ENCODE measurements around the gene ZC3H10. TPM values are rescaled to one million over a fixed set of nuclear protein-coding genes. Genes with fewer than 3 reads are reported as not detected.

Gene ZC3H10
- total and polyA plus RNA-seq, 2 of the 13 experiments (the other 11 are each of a cell fraction or from before 2014, with no cell fraction given): 0.70 to 2.3 TPM

DNA sequence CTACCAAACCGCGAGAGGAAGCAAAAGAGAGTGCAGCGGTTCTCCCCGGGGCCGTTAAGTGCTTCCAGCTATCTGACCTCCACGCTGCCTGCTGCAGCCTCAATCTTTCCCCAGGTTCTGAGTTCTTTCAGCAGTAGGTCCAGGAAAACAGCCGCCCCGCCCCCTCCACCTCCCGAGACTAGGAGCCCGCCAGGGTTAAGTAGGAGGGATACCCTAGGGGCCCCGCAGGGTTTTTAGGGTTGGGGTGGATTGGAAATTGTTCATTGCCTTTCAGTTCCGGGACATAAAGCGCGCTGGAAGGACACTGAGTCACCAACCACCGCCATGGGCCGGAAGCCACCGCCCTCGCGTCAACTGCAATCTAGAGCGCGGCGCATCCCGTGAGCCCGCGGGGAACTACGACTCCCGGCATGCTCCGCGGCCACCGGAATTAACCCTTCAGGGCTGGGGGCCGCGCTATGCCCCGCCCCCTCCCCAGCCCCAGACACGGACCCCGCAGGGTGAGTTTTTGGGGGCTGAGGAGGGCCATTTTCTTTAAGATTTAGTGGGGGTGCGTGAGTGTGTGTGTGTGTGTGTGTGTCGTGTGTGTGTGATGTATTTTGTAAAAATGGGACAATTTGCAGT lies 34.2 kb downstream of the ZC3H10 start, which contains the start of gene MYL6B (continued):
- TF ChIP-seq ZFP41 (CRISPR knock-in tag; IDR thresholded peaks at IDR 0.05; ENCODE audit: borderline replicate concordance) (no peak), FOSL2 (CRISPR knock-in tag; IDR thresholded peaks at IDR 0.05) (peak; percentile 91), HMG20B (CRISPR knock-in tag; conservative IDR thresholded peaks at IDR 0.05) (no peak), ZBTB1 (CRISPR knock-in tag; IDR thresholded peaks at IDR 0.05; ENCODE audit: borderline replicate concordance) (no peak), MED1 (CRISPR knock-in tag; IDR thresholded peaks at IDR 0.05) (0 out of 2 replicates have a peak, but pooled peaks have one; percentile 49), HMG20A (CRISPR knock-in tag; IDR thresholded peaks at IDR 0.05; ENCODE audit: borderline replicate concordance) (no peak), HES4 (CRISPR knock-in tag; IDR thresholded peaks at IDR 0.05; ENCODE audit: borderline replicate concordance) (no peak), IRX3 (CRISPR knock-in tag; IDR thresholded peaks at IDR 0.05; ENCODE audit: borderline replicate concordance, low read depth) (no peak), PTBP1 (IDR thresholded peaks at IDR 0.05; ENCODE audit: low read depth, low read length, poor library complexity, severe bottlenecking) (no peak), ZNF281 (CRISPR knock-in tag; IDR thresholded peaks at IDR 0.05; ENCODE audit: borderline replicate concordance) (no peak), NFATC3 (CRISPR knock-in tag; IDR thresholded peaks at IDR 0.05) (no peak), ONECUT2 (CRISPR knock-in tag; IDR thresholded peaks at IDR 0.05) (no peak), CBX1 (IDR thresholded peaks at IDR 0.05; ENCODE audit: low read depth) (peak; percentile 51), TCF12 (IDR thresholded peaks at IDR 0.05) (no peak), TCF12 (CRISPR knock-in tag; IDR thresholded peaks at IDR 0.05) (no peak), ZMAT3 (CRISPR knock-in tag; conservative IDR thresholded peaks at IDR 0.05) (peak; percentile 31; the same call in 1 of the 2 replicates), ZNF674 (CRISPR knock-in tag; IDR thresholded peaks at IDR 0.05; ENCODE audit: low read depth) (no peak), STAG1 (CRISPR knock-in tag; IDR thresholded peaks at IDR 0.05) (no peak), YEATS4 (CRISPR knock-in tag; IDR thresholded peaks at IDR 0.05; ENCODE audit: borderline replicate concordance) (peak; percentile 77), ZNF768 (CRISPR knock-in tag; IDR thresholded peaks at IDR 0.05) (peak; percentile 27; the same call in 1 of the 2 replicates), MTA1 (CRISPR knock-in tag; IDR thresholded peaks at IDR 0.05; ENCODE audit: borderline replicate concordance) (no peak), TERF1 (CRISPR knock-in tag; IDR thresholded peaks at IDR 0.05) (no peak), ZNF766 (CRISPR knock-in tag; IDR thresholded peaks at IDR 0.05; ENCODE audit: borderline replicate concordance) (no peak)
- TF ChIP-seq, protein P1, sequence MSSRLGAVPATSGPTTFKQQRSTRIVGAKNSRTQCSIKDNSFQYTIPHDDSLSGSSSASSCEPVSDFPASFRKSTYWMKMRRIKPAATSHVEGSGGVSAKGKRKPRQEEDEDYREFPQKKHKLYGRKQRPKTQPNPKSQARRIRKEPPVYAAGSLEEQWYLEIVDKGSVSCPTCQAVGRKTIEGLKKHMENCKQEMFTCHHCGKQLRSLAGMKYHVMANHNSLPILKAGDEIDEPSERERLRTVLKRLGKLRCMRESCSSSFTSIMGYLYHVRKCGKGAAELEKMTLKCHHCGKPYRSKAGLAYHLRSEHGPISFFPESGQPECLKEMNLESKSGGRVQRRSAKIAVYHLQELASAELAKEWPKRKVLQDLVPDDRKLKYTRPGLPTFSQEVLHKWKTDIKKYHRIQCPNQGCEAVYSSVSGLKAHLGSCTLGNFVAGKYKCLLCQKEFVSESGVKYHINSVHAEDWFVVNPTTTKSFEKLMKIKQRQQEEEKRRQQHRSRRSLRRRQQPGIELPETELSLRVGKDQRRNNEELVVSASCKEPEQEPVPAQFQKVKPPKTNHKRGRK (CRISPR knock-in tag; IDR thresholded peaks at IDR 0.05): no peak
- TF ChIP-seq, protein P2, sequence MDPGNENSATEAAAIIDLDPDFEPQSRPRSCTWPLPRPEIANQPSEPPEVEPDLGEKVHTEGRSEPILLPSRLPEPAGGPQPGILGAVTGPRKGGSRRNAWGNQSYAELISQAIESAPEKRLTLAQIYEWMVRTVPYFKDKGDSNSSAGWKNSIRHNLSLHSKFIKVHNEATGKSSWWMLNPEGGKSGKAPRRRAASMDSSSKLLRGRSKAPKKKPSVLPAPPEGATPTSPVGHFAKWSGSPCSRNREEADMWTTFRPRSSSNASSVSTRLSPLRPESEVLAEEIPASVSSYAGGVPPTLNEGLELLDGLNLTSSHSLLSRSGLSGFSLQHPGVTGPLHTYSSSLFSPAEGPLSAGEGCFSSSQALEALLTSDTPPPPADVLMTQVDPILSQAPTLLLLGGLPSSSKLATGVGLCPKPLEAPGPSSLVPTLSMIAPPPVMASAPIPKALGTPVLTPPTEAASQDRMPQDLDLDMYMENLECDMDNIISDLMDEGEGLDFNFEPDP (CRISPR knock-in tag; conservative IDR thresholded peaks at IDR 0.05): no peak

All from HepG2 (cell line).